Duodenal mucosa (tissue), 2 donors: ENCODE data around the gene MT1F.
"Not testable (repeated sequence)": the region's sequence is repeated elsewhere in the genome, so short reads cannot be mapped to it uniquely, and the experiment has no call there.

Experiments used
- H3K27ac ChIP-seq: one replicate; pipeline ENCODE4 v1.7.0; 2013; ENCODE audit warnings: low read depth, low read length
- H3K27me3 ChIP-seq, 2 donors: one replicate each; pipeline ENCODE4 v1.7.0; 2013; ENCODE audit warnings: low read length in 2 of 2, control low read depth in 1 of 2; ENCODE audit not compliant: insufficient read depth in 2 of 2, control insufficient read depth in 1 of 2
- H3K36me3 ChIP-seq, 2 donors: one replicate each; pipeline ENCODE4 v1.7.0; 2013; ENCODE audit warnings: low read length in 2 of 2, control low read depth in 1 of 2; ENCODE audit not compliant: insufficient read depth in 2 of 2, control insufficient read depth in 1 of 2
- H3K4me1 ChIP-seq, 2 donors: one replicate each; pipeline ENCODE4 v1.7.0; 2013; ENCODE audit warnings: low read length in 2 of 2, control low read depth in 1 of 2; ENCODE audit not compliant: insufficient read depth in 2 of 2, control insufficient read depth in 1 of 2
- H3K4me3 ChIP-seq, 2 donors: one replicate each; pipeline ENCODE4 v1.7.0; 2013; ENCODE audit warnings: low read length in 2 of 2, low read depth in 1 of 2
- H3K9ac ChIP-seq, 2 donors: one replicate each; pipeline ENCODE4 v1.7.0; 2013; ENCODE audit warnings: low read length in 2 of 2, low read depth in 1 of 2
- H3K9me3 ChIP-seq, 2 donors: one replicate each; pipeline ENCODE4 v1.7.0; 2013; ENCODE audit warnings: low read length in 2 of 2, control low read depth in 1 of 2; ENCODE audit not compliant: control insufficient read depth in 1 of 2

The MT1F gene

DNA sequence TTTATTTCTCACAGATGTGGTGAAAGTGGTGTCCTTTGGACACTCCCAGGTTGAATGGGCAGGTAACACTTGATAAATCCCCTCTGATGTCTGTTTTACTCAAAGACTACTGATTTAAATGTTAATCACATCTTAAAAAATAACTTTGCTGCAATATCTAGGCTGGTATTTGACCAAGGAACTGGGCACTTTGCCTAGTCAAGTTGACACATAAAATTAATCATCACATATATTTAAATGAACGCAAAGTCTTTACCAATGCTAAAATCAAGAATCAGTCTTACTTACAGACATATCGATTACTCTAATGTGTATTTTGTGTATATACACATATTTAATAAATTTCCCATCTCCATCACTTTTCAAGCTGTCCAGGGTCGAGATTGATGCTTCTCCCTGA lies 42.4 kb upstream of the MT1F start:
- Histone ChIP-seq H3K27ac (no peak overlapping the region), H3K9me3 (no peaks in the 10 kb centered on the region), H3K4me1 (peaks cover 19 to 24% of the 10 kb centered on the region in 2 donors), H3K36me3 (no peaks in the 10 kb centered on the region), H3K4me3 (no peak overlapping the region), H3K9ac (no peak overlapping the region), H3K27me3 (no peaks in the 10 kb centered on the region)

DNA sequence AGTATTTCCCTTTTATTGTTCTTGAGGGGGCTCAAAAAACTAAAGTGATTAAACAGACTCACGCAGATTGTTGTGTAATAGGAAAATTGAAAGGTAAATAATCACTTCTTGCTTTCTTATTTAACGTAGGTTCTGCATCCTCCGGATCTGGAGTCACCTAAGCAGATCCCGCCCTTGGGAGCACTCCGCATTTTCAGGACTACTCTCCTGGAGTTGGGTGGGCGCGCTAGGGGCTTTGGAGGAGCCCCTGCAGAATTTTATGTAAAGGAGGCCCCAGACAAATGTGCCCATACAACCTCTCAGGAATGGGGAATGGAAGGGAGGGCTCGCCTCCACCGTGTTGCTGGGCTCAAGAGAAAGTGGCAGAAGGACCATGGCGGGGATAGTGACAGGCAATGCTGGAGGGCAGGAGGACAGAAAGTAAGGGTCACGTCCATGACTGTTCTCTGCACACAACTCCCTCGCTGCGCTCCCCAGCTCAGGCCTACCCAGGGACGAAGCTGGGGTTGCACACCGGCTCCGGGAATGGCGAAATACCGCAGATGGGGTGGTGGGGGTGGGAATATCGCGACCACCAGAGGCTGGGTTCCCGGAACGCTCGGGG lies 41.0 kb upstream of the MT1F start:
- peaks cover 11 to 13% of the 10 kb centered on the region in 2 donors for H3K4me1 ChIP-seq
- peak overlapping the region; percentile 61 to 65 for H3K4me3 ChIP-seq
- H3K9me3 ChIP-seq = no peaks in the 10 kb centered on the region
- H3K27me3 ChIP-seq = no peaks in the 10 kb centered on the region
- peak overlapping the region; percentile 44 for H3K9ac ChIP-seq
- no peaks in the 10 kb centered on the region for H3K36me3 ChIP-seq
- no peak overlapping the region for H3K27ac ChIP-seq

DNA sequence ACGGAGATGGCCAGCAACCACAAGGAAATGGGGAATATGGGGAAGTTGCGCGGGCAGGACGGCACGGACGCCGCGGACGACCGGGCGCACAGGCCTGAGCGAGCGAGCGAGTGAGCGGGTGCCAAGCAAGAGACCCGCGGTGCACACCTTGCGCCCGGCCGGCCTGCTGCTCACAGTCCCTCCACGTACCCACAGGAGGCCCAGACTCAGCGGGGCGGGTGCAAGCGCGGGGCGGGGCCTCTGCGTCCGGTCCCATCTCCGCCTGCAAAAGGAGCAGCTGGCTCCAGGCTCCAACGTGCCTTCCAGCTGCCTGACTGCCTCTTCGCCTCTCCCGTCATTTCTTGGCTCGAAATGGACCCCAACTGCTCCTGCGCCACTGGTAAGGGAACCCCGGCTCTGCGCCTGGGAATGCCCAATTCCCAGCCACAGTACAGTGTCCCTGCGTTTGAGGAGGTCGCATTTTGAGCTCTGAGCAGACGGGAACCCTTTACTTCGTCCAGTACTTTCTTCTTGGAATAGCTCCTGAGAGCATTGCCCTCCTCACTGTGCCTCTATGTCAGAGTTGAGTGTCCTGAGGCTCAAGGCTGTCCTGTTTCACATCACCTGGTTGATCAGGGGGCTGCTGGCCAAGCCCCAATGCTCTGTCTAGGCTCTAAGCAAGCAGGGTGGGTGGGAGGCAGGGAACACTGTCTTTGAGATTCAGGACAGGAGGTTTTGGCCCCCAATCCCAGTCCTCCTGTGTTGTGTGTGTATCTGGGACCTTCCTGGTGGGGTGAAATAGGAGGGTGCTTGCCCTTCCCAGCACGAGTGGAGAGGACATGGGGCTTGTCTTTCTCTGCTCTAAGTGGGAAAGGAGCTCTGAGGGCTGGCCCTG lies 40.3 kb upstream of the MT1F start:
- Histone ChIP-seq H3K36me3 (no peaks in the 10 kb centered on the region), H3K4me3 (peak overlapping the region; percentile 61 to 65), H3K9me3 (no peaks in the 10 kb centered on the region), H3K4me1 (peaks cover 10 to 13% of the 10 kb centered on the region in 2 donors), H3K9ac (peak overlapping the region; percentile 51 to 63), H3K27me3 (no peaks in the 10 kb centered on the region), H3K27ac (no peak overlapping the region)

DNA sequence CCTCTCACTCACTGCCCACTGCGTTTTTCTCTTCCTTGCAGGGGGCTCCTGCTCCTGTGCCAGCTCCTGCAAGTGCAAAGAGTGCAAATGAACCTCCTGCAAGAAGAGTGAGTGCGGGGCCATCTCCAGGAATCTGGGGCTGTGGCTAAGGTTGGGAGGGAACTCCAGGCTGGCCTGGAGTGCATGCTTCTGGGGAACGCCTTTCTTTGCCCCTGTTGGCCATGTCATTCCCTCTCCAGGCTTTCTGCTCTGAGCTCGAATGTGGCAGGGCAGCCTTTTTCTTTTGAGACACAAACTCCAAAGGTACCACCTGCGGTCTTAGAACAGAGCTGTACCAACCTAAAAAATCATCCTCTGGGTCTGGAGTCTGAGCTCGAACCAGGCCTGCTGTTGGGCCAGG lies 39.6 kb upstream of the MT1F start:
- H3K27me3 ChIP-seq = no peaks in the 10 kb centered on the region
- H3K9me3 ChIP-seq = no peaks in the 10 kb centered on the region
- H3K27ac ChIP-seq = no peak overlapping the region
- no peaks in the 10 kb centered on the region for H3K36me3 ChIP-seq
- no peak overlapping the region for H3K9ac ChIP-seq
- H3K4me3 ChIP-seq = peak overlapping the region in 1 of 2 donors; percentile 61
- H3K4me1 ChIP-seq = peaks cover 10 to 13% of the 10 kb centered on the region in 2 donors

DNA sequence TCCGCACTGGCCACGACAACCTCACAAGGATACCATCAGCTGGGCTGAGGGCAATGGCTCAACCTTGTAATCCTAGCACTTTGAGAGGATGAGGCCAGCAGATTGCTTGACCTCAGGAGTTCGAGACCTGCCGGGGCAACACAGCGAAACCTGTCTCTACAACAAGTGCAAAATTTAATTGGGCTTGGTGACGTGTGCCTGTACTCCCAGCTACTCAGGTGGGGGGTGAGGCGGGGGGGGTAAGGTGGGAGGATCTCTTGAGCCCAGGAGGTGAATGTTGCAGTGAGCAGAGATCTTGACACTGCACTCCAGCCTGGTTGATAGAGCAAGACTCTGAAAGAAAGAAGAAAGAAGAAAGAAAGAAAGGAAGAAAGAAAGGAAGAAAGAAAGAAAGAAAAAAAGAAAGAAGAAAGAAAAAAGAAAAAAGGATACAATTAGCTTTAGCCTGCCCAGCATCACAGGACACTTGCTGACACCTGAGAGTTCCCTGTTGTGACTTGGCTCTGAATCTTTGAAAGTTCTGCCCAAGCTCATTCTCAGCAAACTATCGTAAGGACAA lies 37.3 kb upstream of the MT1F start:
- Histone ChIP-seq H3K27ac (no peak overlapping the region), H3K4me3 (no peak overlapping the region), H3K36me3 (no peaks in the 10 kb centered on the region), H3K4me1 (peaks cover 10 to 13% of the 10 kb centered on the region in 2 donors), H3K27me3 (no peaks in the 10 kb centered on the region), H3K9me3 (no peaks in the 10 kb centered on the region), H3K9ac (no peak overlapping the region)

DNA sequence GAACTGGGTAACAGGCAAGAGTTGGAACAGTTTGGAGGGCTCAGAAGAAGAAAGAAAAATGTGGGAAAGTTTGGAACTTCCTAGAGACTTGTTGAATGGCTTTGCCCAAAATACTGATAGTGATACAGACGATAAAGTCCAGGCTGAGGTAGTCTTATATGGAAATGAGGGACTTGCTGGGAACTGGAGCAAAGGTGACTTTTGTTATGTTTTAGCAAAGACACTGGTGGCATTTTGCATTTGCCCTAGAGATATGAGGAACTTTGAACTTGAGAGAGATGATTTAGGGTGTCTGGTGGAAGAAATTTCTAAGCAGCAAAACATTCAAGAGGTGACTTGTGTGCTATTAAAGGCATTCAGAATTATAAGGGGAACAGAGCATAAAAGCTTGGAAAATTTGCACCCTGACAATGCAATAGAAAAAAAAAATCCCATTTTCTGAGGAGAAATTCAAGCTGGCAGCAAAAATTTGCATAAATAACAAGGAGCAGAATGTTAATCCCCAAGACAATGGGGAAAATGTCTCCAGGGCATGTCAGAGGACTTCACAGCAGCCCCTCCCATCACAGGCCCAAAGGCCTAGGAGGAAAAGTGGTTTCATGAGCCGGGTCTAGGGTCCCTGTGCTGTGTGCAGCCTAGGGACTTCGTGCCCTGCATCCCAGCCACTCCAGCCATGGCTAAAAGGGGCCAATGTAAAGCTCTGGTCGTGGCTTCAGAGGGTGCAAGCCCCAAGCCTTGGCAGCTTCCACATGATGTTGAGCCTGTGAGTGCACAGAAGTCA lies 35.9 kb upstream of the MT1F start:
- not testable (repeated sequence) for H3K27me3 ChIP-seq, H3K9me3 ChIP-seq, H3K27ac ChIP-seq, H3K36me3 ChIP-seq, H3K4me3 ChIP-seq, H3K9ac ChIP-seq
- H3K4me1 ChIP-seq = peaks cover 12 to 14% of the 10 kb centered on the region in 2 donors

DNA sequence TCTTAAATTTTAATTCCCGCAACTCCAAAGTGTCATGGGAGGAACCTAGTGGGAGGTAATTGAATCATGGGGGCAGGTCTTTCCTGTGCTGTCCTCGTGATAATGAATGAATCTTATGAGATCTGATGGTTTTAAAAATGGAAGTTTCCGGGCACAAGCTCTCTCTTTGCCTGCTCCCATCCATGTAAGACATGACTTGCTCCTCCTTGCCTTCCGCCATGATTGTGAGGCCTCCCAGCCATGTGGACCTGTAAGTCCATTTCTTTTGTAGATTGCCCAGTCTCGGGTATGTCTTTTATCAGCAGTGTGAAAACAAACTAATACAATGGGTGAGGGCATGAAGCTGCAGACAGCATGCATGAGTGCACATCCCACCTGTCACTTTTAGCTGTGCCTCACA lies 34.6 kb upstream of the MT1F start:
- not testable (repeated sequence) for H3K27ac ChIP-seq, H3K4me3 ChIP-seq, H3K36me3 ChIP-seq, H3K4me1 ChIP-seq, H3K27me3 ChIP-seq, H3K9ac ChIP-seq, H3K9me3 ChIP-seq

DNA sequence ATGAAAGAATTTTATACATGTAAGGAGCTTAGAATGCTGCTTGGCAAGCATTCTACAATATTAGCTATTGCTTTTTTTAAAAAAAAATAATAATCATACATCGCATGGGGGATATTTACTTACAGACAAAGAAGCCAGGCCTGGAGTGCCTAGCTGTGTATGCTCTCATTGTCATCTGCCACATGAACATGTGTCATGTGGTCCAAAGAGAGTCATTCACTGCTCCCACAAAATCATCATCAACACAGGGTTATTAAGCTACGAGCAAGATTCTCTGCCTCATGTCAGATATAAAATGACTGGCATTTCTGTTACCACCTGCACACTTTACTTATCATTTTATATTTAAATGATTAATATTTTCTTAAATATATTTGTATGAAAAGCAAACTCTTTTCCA lies 34.1 kb upstream of the MT1F start:
- H3K9me3 ChIP-seq = no peaks in the 10 kb centered on the region
- no peaks in the 10 kb centered on the region for H3K27me3 ChIP-seq
- no peak overlapping the region for H3K27ac ChIP-seq
- H3K4me3 ChIP-seq = no peak overlapping the region
- peaks cover 0 to 5% of the 10 kb centered on the region in 2 donors for H3K4me1 ChIP-seq
- no peaks in the 10 kb centered on the region for H3K36me3 ChIP-seq
- no peak overlapping the region for H3K9ac ChIP-seq

DNA sequence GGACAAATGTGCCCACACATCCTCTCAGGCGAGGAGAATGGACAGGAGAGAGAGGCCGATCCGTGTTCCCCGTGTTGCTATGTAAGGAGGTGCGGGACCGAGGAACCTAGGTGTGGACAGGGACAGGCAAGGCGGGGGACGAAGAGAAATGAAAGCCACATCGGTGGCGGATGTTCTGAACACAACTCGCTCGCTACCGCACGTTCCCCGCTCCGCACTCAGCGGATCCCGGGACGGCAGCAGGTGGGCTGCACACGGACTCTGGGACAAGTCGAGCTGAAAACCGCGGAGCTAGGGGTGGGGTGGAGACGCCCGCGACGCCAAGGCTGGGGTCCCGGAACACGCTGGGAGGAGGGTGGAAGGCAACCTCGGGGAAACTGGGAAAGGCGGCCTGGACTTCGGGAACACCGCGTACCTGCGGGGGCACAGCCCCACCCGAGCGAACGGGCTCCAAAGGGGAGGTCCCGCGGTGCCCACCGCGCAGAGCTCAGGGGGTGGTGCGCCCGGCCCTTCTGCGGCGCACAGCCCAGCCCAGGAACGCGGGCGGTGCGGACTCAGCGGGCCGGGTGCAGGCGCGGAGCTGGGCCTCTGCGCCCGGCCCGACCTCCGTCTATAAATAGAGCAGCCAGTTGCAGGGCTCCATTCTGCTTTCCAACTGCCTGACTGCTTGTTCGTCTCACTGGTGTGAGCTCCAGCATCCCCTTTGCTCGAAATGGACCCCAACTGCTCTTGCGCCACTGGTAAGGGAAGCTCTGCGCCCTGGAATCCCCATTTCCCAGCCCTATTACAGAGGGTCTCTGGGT lies 32.4 kb upstream of the MT1F start, which contains the start of gene MT1E:
TSS of gene MT1E (plus strand) at position 642 of the 803 bp plus-strand sequence. CDS start at position 713, 71 bp downstream.
- Histone ChIP-seq H3K27me3 (no peaks in the 10 kb centered on the region), H3K36me3 (no peaks in the 10 kb centered on the region), H3K9ac (peak within 1 kb of the TSS; percentile 85 to 96), H3K4me1 (peaks cover 0 to 5% of the 10 kb centered on the region in 2 donors), H3K27ac (peak within 1 kb of the TSS; percentile 86), H3K9me3 (no peaks in the 10 kb centered on the region), H3K4me3 (peak within 1 kb of the TSS; percentile 76 to 90)
